ENCODE data around the gene USP20.

DNA sequence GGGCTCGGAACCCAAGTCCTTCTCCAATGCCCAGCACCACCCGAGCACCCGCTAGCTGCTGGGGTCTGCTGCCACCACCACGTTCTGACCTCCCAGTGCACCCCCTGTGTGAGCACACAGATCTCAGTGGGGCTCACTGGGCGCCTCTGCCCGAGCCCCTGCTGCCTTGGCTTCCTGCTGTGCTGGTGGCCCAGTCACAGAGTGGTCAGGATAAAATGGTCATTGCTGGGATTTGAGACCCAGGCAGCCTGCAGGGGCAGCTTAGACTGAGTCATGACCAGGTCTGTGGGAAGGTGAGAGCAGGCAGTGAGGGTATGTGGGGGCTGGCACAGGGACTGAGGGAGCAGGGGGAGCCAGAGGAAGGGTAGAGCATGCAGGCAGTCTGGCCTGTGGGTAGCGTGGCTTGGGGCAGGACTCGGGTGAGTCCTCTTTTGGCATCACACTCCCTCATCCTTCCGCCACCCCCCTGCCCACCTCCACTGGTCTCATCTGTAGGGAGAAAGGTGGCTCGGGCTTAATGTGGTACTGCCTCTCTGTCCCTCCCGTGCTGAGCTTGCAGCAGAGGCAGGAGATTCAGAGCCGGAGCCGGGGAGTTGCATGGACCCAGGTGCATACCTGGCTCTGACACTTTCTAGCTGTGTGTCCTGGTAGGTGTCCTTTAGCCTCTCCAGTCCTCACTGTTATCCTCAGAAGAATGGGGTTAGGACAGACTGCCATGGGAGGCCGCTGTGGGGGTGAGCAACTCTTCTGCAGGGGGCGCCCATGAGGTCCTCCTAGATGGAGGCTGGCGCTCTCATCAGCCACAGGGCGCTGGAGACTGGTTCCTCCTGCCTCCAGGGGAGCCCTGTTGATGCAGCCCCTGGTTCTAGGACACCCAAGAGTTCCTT is 32.1 kb downstream of the USP20 start:
- TF ChIP-seq POLR2A (IDR thresholded peaks at IDR 0.05; ENCODE audit: low read length), result no peak
- no peak for TF ChIP-seq GATA1 (IDR thresholded peaks at IDR 0.05; ENCODE audit: low read depth, low read length)

Measured in erythroblast (primary cell).